Right kidney (tissue), 1 donor: ENCODE measurements around the gene GSN.

Experiments used
- DNase-seq: peaks from one replicate; pipeline ENCODE4 v3.0.0-alpha.2; 2016

Gene GSN

DNA sequence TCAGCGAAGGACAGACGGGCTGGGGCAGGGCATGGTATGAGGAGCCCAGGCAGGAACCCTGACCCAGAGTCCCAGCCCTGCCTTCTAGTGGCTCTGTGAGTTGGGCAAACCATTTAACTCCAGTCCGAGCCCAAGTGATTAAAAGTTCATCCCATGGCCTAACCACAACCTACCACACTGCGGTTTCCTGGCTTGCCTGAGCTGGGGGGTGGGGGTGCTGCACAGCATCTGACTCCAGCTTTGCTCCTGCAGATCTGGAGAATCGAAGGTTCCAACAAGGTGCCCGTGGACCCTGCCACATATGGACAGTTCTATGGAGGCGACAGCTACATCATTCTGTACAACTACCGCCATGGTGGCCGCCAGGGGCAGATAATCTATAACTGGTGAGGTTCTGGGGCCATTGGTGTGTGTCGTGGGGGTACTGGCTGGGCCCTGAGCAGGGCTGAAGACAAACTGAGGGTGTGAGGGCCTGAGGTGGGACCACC lies 53.1 kb downstream of the GSN start:
- DNase-seq, result no peak

DNA sequence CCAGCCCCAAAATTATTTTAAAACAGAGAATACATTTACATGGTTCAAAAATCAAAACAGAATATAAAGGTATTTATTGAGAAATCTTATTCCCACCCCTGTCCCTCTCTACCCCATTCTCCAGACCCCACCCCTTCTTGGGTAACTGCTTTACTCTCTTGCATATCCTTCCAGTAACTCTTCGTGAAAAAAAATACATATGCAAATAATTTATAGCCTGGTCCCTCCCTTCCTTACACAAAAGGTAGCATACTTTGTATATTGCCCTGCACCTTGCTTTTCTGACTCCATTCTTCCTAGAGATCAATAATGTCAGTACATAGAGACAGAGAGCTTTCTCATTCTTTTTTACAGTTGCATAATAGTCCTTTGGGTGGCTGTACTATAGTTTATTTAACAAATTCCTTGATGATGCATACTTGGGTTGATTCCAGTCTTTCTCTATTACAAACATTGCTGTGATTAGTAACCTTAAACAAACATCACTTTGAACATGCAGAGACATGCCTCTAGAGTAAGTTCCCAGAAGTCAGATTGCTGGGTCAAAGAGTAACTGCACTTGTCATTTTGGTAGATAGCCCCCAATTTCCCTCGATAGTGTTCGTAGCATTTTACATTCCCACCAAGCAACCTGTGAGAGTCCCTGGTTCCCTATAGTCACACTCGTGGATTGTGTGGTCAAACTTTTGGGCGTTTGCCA lies 54.2 kb downstream of the GSN start:
- DNase-seq, result no peak

DNA sequence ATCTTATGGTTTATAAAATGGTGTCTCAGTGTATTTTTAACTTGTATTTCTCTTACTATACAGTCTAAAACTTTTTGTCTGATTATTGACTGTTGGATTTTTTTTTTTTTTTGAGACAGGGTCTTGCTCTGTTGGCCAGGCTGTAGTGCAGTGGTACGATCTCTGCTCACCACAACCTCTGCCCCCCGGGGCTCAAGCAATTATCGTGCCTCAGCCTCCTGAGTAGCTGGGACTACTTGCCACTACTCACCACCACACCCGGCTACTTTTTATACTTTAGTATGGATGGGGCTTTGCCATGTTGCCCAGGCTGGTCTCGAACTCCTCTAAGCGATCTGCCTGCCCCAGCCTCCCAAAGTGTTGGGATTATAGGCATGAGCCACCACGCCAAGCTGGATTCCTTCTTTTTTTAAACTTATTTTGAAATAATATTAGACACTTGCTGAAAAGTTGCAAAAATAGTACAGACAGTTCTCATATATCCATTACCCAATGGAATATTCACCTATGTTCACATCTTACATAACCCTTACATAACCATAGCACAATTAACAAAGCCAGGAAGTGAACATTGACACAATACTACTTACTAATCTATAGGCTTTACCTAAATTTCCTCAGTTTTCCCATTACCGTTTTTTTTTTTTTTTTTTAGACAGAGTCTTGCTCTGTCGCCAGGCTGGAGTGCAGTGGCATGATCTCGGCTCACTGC lies 54.9 kb downstream of the GSN start:
- no peak for DNase-seq

DNA sequence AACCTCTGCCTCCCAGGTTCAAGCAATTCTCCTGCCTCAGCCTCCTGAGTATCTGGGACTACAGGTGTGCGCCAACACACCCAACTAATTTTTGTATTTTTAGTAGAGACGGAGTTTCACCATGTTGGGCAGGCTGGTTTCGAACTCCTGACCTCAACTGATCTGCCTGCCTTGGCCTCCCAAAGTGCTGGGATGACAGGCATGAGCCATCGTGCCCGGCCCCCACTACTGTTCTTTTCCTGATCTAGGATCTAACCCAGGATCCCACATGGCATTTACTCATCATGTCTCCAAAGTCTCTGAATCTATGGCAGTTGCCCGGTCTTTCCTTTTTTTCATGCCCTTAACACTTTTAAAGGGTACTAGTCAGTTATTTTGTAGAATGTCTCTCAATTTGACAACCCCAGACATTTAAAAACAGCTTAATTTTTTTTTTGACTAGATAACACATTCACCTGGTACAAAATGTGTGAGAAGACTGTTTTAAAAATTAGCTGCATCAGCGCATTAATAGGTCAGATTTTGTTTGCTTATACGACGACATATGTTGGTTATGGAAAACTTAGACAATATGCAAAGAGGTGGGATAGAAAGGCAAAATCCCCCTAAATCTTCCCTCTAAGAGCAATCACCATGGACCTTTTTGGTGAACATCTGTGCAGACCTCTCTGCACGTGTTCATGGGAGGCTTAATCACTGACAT lies 55.6 kb downstream of the GSN start:
- no peak for DNase-seq

DNA sequence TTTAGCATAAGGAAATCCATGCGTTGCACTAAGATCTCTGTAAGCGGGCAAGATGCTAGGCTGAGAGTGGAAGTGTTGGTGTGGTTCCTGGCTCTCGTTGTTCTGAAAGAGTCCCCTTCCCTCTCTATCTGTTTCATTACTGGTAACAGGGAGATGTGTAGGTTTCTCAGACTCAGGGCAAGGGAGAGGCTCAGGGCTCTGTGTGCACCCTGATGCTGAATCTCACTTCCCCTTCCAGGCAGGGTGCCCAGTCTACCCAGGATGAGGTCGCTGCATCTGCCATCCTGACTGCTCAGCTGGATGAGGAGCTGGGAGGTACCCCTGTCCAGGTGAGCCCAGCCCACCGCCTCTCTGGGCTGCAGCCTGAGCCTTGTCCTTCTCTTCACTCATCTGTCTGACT lies 56.4 kb downstream of the GSN start:
- no peak for DNase-seq

DNA sequence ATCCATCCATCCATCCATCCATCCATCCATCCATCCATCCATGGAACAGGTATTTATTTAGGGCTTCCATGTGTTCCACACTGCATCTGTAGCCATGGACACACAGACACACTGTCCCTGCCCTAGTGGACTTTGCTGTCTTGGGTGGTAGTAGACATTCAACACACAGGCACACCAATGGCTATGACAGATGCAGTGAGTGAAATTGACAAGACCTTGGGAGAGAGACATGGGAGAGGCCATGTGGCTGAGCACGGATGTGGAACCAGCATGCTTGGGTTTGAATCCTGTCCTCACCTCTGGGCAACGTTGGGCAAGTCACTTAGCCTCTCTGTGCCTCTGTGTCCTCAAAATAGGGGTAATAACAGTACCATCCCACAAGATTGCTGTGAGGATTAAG lies 56.8 kb downstream of the GSN start:
- no peak for DNase-seq

DNA sequence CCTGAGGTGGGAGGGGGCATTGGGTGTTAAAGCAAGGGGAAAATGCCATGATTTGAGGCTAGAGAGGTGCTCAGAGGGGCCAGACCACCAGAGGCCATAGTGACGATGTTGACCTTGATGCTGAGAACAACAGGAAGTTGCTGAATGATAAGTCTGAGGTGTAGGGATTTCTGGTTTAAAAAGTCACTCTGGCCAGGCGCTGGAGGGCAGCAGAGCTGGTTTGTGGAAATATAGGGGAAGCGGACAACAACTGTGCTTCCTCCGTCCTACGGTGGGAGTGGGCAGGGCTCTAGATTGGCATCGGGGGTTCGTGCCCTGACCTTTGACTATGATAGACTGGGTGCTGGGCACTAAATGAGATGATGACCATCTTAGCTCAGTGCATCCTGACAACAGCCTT lies 57.4 kb downstream of the GSN start:
- no peak for DNase-seq

DNA sequence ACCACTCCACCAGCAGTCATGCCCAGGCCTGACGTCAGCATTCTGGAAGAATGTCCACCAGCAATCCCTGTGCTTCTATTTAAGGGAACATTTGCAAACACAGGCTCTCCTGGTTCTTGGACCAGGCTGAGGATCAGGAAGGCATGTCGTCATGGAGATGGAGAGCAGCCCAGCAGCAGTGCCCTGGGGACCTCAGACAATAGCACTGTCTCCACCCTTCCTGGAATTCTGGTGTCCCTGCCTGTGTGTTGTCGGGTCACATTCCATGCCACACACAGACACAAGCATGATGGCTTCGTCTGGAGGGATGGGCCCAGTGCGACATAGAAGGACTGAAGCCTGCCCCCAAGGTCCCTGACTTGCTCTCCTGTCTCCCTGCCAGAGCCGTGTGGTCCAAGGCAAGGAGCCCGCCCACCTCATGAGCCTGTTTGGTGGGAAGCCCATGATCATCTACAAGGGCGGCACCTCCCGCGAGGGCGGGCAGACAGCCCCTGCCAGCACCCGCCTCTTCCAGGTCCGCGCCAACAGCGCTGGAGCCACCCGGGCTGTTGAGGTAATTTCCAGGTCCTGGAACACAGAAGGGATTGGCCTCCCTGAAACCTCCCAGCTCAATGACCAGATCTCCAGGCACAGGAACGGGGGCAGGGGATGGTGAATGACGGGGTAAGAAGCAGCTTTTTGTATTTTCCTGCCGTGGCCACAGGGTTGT lies 58.3 kb downstream of the GSN start:
- DNase-seq, result no peak

DNA sequence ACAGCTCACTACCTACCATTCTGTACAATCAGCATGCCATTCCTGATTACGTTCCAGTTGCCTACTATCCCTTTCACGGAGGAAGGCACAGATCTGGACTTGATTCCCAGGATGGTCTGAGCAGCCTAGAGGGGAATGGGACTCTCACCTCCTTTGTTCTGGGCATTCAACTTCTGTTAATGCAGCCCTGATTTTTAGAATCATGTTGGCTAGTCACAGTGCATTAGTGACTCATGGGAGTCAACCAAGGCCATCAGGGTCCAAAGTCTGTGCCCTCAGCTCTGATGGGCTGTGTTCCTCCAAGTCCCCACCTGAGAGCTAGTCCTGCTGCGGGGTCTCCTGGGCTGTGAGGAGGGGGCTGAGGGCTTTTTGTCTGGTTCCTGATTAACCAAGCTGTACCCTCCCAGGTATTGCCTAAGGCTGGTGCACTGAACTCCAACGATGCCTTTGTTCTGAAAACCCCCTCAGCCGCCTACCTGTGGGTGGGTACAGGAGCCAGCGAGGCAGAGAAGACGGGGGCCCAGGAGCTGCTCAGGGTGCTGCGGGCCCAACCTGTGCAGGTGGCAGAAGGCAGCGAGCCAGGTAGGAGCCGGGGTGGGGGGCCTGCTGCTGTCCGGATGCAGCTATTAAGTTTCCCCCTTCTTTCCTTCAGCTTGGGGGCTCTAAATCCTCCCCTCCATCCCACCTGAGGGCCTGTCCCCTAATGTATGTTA lies 59.1 kb downstream of the GSN start:
- DNase-seq, result no peak

DNA sequence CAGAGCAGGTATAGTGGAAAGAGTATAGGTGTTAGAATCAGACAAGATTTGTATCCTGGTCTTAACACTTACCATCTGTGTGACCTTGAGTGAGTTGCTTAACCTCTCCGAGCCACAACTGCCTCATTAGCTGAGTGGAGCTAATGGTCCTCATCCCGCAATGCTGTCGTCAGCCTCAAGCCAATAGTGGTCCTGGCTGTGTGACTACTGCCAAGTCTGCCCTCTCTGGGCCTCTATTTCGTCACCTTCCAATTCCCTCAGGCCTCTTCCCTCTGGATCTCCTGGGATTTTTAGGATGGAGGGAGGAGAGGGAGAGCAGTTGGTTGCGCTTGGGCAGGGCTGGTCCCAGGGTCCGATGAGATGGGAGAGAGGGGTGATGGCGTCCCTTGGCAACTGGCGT lies 60.5 kb downstream of the GSN start:
- DNase-seq, result no peak

DNA sequence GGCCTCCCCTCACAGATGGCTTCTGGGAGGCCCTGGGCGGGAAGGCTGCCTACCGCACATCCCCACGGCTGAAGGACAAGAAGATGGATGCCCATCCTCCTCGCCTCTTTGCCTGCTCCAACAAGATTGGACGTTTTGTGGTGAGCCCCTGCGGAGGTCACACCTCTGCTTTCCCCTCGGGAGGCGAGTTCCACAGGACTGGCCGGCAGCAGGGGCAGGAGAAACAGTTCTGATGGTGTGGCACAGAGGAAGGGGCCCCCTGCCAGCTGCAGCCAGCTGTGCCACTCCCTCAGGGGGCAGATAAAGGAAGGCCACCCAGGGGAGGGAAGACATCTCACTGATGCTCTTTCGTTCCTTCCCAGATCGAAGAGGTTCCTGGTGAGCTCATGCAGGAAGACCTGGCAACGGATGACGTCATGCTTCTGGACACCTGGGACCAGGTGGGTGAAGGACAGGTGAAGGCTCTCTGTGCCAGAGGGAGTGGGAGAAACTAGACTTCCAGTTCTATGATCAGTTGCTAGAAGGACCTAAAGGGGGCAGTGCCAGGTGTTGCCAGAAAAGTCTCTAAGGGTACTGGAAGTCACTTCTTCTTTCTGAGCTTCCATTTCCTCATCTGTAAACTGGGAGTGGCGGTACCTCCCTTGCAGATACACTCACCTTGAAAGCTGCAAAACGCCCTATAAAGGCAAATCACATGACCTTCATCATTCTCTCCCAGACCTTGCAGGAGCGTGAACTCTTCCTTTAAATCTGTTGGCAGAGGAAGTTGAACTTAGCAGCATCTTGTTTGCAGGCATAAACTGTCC lies 61.1 kb downstream of the GSN start:
- DNase-seq, result no peak

DNA sequence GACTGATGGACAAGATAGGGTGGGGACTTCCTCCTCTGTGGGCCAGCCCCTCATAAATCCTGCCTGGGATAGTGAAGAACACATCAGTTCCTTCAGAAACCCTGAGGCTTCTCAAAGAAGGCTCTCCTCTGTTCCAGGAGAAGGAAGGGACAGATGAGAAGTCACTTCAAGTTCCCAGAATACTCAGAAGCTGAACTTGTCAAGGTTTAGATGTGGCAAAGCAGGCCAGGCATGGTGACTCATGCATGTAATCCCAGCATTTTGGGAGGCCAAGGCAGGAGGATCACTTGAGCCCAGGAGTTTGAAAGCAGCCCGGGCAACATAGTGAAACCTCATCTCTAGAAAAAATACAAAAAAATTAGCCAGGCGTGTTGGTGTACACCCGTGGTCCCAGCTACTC lies 63.6 kb downstream of the GSN start:
- DNase-seq, result no peak

DNA sequence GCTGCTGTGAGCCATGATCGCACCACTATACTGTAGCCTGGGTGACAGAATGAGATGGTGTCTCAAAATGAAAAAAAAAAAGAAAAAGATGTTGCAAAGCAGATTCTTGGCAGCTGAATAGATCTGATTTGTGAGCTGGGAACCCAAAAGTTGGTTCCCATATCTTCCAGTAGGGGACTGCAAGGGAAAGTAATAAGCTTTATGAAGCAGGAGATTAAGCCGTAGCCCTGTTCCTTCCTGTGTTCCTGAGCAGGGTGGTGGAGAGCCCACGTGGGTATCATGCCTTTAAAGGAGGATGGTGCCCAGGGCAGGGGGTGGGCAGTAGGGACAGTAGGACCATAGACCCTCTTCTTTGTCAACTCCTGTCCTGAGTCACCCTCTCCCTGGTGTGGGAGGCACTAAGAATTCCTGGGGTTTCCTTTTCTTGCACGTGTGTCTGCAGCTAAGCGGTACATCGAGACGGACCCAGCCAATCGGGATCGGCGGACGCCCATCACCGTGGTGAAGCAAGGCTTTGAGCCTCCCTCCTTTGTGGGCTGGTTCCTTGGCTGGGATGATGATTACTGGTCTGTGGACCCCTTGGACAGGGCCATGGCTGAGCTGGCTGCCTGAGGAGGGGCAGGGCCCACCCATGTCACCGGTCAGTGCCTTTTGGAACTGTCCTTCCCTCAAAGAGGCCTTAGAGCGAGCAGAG lies 64.2 kb downstream of the GSN start:
- DNase-seq, result no peak

DNA sequence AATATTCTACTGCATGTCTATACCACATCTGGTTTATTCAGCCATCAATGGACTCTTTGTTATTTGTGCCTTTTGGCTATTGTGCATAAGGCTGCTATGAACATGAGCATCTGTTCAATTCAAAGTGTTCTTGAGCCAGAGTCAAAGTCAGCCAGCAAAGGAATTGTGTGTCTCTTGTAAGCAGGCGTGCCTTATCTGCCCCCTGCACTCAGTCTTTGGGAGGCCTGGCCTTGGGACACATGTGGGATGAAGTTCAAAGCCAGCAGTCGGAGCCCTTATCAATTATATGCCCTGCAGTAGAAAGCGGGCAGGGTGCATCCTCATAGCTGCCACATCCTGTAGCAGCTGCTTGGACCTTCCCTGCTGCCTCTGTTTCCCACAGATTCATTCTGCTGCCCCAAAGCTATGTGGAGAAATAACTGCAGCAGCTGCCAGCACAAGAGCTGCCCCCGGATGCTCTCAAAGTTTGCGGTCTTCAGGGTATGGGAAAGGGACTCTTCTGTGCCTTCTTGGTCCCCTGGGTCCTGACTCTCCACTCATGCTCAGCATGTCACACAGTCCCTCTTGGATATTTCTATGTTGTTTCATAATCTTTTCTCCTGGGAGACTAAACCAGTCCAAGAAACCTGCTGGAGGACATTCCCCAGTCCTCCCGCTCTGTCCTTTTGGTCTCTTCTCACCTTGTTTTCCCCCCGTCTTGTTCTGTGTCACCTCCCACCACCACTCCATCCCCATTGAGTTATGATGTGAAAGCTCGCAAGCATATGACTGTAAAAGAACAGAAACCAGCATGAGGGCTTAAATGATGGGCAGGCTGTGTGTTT lies 66.2 kb downstream of the GSN start:
- DNase-seq, result no peak

DNA sequence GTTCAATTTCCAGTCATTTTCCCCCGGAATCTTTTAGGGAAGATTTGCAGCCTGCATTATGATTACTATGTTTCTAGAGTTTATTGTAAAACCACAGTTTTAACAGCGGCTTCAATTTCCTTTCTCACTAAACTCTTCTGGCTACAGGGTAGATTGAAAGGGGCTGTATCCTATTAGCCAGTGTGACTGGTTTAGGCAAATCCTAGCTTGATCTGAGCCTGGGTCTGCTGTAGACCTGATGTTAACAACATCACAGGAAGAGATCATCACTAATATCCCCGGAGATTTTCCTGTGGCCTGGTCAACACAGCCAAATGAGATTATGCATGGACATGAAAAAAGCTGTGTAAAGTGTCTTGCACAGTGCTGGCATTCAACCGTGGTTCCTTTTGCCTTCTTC lies 68.7 kb downstream of the GSN start:
- no peak for DNase-seq

DNA sequence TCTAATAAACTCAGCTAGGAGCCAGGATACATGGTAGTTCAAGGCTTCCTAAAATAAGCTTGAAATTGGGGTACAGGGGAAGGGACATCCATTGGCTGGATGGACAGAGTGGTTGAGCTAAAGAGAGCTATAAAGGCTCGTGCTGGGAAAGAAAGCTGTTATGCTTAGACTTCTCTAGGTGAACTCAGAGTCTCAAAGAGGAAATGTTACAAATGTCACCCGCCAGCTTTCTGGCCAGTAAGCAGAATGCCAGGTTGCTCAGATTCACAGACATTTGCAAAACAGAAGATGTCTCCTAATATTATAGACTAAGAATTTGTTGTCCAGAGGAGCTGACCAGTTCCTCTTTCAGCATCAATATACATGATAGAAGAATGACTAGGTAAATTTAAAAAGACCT lies 71.5 kb downstream of the GSN start:
- no peak for DNase-seq

DNA sequence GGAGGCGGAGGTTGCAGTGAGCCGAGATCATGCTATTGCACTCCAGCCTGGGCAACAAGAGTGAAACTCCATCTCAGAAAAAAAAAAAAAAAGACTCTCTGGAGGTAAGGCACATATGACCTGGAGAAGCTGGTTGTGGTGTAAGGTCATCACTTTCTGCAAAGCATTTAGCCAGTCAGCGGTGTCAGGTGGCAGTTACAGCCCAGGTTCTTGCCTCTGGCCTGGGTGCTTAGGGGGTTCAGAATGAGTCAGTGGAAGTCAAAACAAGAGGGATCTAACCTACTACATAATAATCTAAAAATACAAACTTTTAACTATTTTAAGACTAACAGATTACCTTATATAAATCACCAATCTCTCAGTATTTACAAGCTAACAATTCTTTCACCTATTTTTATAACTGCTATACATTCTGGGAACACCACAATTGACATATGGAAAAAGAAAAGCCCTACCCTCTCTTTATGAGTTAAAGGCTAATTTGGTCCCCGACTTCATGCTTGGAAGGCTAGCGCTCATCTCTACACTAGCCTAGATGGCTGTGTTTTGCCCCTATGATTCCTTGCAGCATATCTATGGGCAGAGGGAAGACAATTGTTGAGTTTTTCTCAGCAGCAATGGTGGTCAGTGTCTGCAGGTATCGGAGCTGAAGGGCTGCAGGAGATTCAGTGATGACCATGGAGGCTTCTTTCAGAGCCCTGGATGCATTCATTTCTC lies 72.9 kb downstream of the GSN start:
- DNase-seq, result no peak

DNA sequence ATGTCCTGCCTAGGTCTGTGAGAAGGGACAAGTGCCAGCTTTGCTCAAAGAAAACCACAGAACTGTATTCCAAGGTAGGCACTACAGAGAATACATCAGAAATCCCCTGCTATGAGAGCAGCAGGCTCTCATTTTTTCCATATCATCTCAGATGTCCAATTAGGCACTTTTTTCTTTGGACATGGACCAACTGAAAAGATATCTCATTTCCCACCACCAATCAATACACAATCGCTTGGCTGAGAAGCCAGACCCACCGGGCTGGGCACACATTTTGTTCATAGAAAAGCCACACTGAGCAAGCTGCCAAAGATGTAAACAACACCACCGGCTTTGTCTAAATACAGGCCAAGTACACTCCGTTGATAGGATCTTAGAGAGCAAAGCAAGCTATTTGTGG lies 76.2 kb downstream of the GSN start:
- no peak for DNase-seq

DNA sequence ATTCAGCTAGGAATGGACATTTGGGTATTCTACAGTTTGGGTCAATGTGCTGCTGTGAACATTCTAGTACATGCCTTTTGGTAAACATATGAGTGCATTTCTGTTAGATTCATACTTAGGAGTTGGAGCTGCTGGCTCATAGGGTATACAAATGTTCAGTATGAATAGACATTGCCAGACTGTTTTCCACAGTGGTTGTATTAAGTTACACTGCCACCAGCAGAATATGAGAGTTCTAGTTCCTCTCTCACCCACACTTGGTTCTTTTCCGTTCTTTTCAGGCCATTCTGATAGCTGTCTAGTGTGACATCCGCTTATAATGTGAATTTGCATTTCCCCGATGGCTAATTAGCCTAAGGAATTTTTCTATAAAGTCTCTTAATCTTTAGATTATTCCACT lies 77.1 kb downstream of the GSN start:
- DNase-seq, result no peak
